Tibial nerve (tissue), 4 donors: ENCODE data around the gene IQCM. TPM values are rescaled to one million over a fixed set of nuclear protein-coding genes. Genes with fewer than 3 reads are reported as not detected.

Experiments used
- DNase-seq, 2 donors: peaks; one replicate each; pipeline ENCODE4 v3.0.0-alpha.2; 2019; ENCODE audit warnings: low spot score in 2 of 2
- H3K27ac ChIP-seq, 4 donors: fragments of 200-600 bp; sonication (generic) in 3 of 4; one replicate each; pipeline ENCODE4 v1.5.1; 2017 to 2019; ENCODE audit warnings: mild to moderate bottlenecking in 1 of 4
- H3K27me3 ChIP-seq, 2 donors: fragments of 200-600 bp; sonication (generic) in 1 of 2; one replicate each; pipeline versions ENCODE4 v1.5.1 to v1.6.0; 2017 to 2019
- H3K36me3 ChIP-seq, 3 donors: fragments of 200-600 bp; sonication (generic); one replicate each; pipeline ENCODE4 v1.5.1; 2018 to 2019
- H3K4me1 ChIP-seq, 4 donors: fragments of 200-600 bp; sonication (generic) in 3 of 4; one replicate each; pipeline ENCODE4 v1.5.1; 2017 to 2019
- H3K4me3 ChIP-seq, 4 donors: fragments of 200-600 bp; sonication (generic) in 3 of 4; one replicate each; pipeline ENCODE4 v1.5.1; 2017 to 2019; ENCODE audit warnings: mild to moderate bottlenecking in 1 of 4, moderate library complexity in 1 of 4
- H3K9me3 ChIP-seq, 4 donors: fragments of 200-600 bp; sonication (generic) in 3 of 4; one replicate each; pipeline ENCODE4 v1.5.1; 2017 to 2019
- EP300 ChIP-seq, 2 donors: sonication (generic); formaldehyde crosslinking; IDR thresholded peaks; one replicate each; pipeline ENCODE4 v1.6.1; 2017; ENCODE audit warnings: antibody characterized with exemption in 2 of 2, mild to moderate bottlenecking in 1 of 2
- POLR2A ChIP-seq, 2 donors: fragments of 450-650 bp; IDR thresholded peaks; one replicate each; pipeline ENCODE4 v1.6.1; 2017; ENCODE audit warnings: antibody characterized with exemption in 2 of 2, mild to moderate bottlenecking in 2 of 2, moderate library complexity in 2 of 2
- WGBS, 2 donors: methylation state at CpG; one replicate each; pipeline ENCODE4 v1.1.5; 2018; 5-methylcytosine and 5-hydroxymethylcytosine counted together
- total RNA-seq, 4 donors: library from RNA; depleted of rRNA; stranded (reverse); fragments of >200 nt; gene quantifications; one replicate each; pipeline ENCODE4 v1.1.0, GENCODE V29; 2016
- TF ChIP-seq, protein P1 (sequence below), 5 experiments: fragments of 200-600 bp in 3 of 5; fragments of 450-650 bp in 2 of 5; sonication (generic) in 3 of 5; IDR thresholded peaks; one replicate each; pipeline ENCODE4 v1.5.1; 2016 to 2019; ENCODE audit warnings: antibody characterized with exemption in 5 of 5, mild to moderate bottlenecking in 3 of 5, moderate library complexity in 2 of 5

Gene IQCM
- total RNA-seq, 4 donors from 2014 or later, result not detected

DNA sequence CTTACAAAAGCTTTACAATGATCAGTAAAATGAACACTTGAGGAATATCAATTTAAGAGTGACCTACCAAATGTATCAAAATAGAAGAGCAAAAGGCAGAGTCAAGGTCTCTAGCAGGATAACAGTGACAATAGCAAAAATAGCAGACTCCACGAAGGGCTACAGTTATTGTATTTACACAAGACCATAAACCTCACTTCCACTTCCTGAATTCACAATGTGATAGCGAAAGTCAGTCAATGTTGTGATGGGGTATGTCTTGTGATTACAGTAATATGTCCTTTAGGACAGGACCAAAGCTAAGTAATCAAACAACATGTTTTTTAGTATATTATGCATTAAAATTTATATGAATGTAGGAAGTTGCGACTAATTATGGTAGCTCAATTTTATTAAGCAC lies 139.6 kb downstream of the IQCM start:
- no peak for DNase-seq
- no peak for TF ChIP-seq POLR2A (IDR thresholded peaks at IDR 0.05)
- TF ChIP-seq EP300 (IDR thresholded peaks at IDR 0.05), result no peak
- TF ChIP-seq, protein P1, sequence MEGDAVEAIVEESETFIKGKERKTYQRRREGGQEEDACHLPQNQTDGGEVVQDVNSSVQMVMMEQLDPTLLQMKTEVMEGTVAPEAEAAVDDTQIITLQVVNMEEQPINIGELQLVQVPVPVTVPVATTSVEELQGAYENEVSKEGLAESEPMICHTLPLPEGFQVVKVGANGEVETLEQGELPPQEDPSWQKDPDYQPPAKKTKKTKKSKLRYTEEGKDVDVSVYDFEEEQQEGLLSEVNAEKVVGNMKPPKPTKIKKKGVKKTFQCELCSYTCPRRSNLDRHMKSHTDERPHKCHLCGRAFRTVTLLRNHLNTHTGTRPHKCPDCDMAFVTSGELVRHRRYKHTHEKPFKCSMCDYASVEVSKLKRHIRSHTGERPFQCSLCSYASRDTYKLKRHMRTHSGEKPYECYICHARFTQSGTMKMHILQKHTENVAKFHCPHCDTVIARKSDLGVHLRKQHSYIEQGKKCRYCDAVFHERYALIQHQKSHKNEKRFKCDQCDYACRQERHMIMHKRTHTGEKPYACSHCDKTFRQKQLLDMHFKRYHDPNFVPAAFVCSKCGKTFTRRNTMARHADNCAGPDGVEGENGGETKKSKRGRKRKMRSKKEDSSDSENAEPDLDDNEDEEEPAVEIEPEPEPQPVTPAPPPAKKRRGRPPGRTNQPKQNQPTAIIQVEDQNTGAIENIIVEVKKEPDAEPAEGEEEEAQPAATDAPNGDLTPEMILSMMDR (IDR thresholded peaks at IDR 0.05), result no peak
- whole genome bisulfite sequencing, 2 donors, result 53 to 59% methylated on average over 3 of the region's 3 CpGs

DNA sequence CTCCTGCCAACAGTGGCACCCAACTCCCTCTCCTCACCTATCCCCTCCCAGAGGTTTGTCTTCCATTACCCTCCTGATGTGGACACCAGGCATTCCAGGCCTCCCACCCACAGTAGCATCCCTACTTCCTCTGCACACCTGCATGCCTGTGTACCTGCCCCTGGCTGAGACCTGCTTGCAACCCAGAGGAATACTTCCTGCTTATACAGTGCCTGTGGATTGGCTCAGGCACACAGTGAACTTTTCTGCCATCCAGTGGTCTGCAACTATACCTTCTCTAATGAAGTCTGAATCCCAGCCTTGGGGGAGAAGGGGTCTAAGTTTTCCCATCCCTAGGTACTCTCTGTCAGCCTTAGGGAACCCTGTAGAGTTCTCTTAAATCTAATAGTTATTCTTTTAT lies 169.9 kb downstream of the IQCM start:
- H3K27ac ChIP-seq, result no peak overlapping the region
- no peak for TF ChIP-seq POLR2A (IDR thresholded peaks at IDR 0.05)
- H3K27me3 ChIP-seq, result no peaks in the 10 kb centered on the region
- H3K36me3 ChIP-seq, result no peaks in the 10 kb centered on the region
- no peaks in the 10 kb centered on the region for H3K4me1 ChIP-seq
- no peak for DNase-seq
- H3K9me3 ChIP-seq, result no peaks in the 10 kb centered on the region
- H3K4me3 ChIP-seq, result no peak overlapping the region

More for the DNA sequence above, 139.6 kb downstream of the IQCM start:
- Histone ChIP-seq H3K27me3 (no peaks in the 10 kb centered on the region), H3K4me1 (no peaks in the 10 kb centered on the region), H3K9me3 (peaks cover 0 to 28% (median 0%) of the 10 kb centered on the region in 4 donors), H3K27ac (no peak overlapping the region), H3K4me3 (no peak overlapping the region), H3K36me3 (no peaks in the 10 kb centered on the region)

DNA sequence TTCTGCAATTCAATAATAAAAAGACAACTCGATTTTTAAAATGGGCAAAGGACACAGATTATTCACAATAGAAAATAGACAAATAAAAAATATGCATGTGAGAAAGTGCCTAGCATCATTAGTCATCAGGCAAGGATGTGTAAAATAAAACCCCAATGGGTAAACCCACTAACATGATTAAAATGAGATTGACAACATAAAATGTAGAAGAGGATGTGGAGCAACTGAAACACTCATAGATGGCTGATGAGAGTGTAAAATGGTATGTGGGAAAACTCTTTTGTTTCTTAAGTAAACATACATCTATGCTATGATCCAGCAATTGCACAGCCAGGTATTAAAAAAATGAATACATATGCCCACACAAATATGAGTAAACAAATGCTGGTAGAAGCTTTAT lies 177.6 kb downstream of the IQCM start:
- TF ChIP-seq POLR2A (IDR thresholded peaks at IDR 0.05), result no peak
- TF ChIP-seq EP300 (IDR thresholded peaks at IDR 0.05), result no peak
- WGBS, 2 donors, result 66% methylated on average over 1 of the region's 1 CpG
- H3K9me3 ChIP-seq, result no peaks in the 10 kb centered on the region
- DNase-seq, result no peak
- no peaks in the 10 kb centered on the region for H3K36me3 ChIP-seq
- no peaks in the 10 kb centered on the region for H3K4me1 ChIP-seq
- no peak overlapping the region for H3K27ac ChIP-seq
- no peak overlapping the region for H3K4me3 ChIP-seq
- no peaks in the 10 kb centered on the region for H3K27me3 ChIP-seq

DNA sequence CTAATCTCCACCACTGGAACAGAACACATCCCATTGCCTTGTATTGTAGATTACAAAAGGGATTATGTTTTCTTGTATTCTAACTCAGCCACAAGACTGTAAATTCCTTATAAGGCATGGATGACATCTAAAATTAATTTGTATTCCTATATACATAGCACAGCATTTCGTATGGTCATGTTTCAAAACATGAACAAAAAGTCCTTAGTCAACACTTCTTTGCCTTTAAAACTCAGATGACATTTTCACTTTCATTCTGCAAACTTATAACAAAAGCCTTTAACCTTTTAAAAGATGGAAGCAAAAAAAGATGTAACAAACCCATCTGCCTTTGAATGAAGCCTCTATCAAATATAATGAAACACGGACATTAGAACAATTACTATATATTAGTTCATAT lies 181.3 kb downstream of the IQCM start:
- H3K27ac ChIP-seq, result no peak overlapping the region
- H3K4me3 ChIP-seq, result no peak overlapping the region
- no peaks in the 10 kb centered on the region for H3K36me3 ChIP-seq
- H3K4me1 ChIP-seq, result no peaks in the 10 kb centered on the region
- TF ChIP-seq EP300 (IDR thresholded peaks at IDR 0.05), result no peak
- TF ChIP-seq, protein P1 (IDR thresholded peaks at IDR 0.05), result no peak
- TF ChIP-seq POLR2A (IDR thresholded peaks at IDR 0.05), result no peak
- WGBS, 2 donors, result 52 to 53% methylated on average over 2 of the region's 2 CpGs
- H3K9me3 ChIP-seq, result no peaks in the 10 kb centered on the region
- DNase-seq, result no peak
- H3K27me3 ChIP-seq, result no peaks in the 10 kb centered on the region

DNA sequence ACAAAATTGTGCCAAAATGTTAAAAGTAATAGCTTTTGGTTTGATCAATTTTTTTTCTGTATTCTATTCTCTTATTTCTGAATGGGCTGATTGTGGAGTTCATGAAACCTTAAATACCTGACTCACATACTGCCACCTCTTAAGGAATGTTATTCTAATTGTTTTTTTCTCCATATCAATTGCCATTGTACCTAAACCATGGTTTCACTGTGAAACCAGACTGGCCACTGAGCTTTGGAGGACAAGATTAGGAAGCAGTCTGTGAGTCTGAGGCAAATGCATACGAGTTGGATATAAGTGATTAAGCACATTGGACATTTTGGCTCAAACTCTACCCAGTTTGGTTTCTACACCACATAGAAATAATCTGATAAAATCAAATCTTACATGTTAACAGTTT lies 184.0 kb downstream of the IQCM start:
- Histone ChIP-seq H3K27me3 (no peaks in the 10 kb centered on the region), H3K4me3 (no peak overlapping the region), H3K4me1 (no peaks in the 10 kb centered on the region), H3K27ac (no peak overlapping the region), H3K36me3 (no peaks in the 10 kb centered on the region), H3K9me3 (no peaks in the 10 kb centered on the region)
- DNase-seq, result no peak
- WGBS, 2 donors, result 63 to 71% methylated on average over 1 of the region's 1 CpG
- TF ChIP-seq, protein P1 (IDR thresholded peaks at IDR 0.05), result no peak
- TF ChIP-seq EP300 (IDR thresholded peaks at IDR 0.05) (no peak), POLR2A (IDR thresholded peaks at IDR 0.05) (no peak)

DNA sequence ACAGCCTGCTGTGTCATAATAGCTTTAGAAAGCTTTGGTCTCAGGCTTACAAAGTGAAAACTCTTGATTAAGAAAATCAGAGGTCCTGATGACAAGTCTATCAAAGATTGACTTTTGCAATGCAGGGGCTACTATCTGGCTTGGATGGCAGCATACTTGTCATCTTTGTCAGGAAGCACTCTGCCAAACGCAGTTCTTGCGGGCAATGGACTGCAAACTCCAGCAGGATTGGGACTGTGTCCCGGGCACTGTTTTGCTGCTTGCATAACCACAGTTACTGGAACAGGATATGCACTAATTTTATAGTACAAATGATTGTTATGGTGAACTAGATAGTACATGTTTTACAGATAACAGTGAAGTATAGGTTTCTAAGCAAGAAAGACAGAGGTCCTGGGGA lies 185.6 kb downstream of the IQCM start:
- TF ChIP-seq EP300 (IDR thresholded peaks at IDR 0.05) (no peak), POLR2A (IDR thresholded peaks at IDR 0.05) (no peak)
- TF ChIP-seq, protein P1 (IDR thresholded peaks at IDR 0.05), result no peak
- Histone ChIP-seq H3K27ac (no peak overlapping the region), H3K4me3 (no peak overlapping the region), H3K27me3 (no peaks in the 10 kb centered on the region), H3K9me3 (no peaks in the 10 kb centered on the region), H3K4me1 (no peaks in the 10 kb centered on the region), H3K36me3 (no peaks in the 10 kb centered on the region)
- no peak for DNase-seq
- 72 to 85% methylated on average over 3 of the region's 3 CpGs for WGBS, 2 donors
